Measurements from ENCODE around the gene ZNF385B. TPM values are rescaled to one million over a fixed set of nuclear protein-coding genes. Genes with fewer than 3 reads are reported as not detected.

Gene ZNF385B
- total and polyA plus RNA-seq, 7 donors = 0.35 to 5.6 (median 3.0) TPM; not detected in 1

DNA sequence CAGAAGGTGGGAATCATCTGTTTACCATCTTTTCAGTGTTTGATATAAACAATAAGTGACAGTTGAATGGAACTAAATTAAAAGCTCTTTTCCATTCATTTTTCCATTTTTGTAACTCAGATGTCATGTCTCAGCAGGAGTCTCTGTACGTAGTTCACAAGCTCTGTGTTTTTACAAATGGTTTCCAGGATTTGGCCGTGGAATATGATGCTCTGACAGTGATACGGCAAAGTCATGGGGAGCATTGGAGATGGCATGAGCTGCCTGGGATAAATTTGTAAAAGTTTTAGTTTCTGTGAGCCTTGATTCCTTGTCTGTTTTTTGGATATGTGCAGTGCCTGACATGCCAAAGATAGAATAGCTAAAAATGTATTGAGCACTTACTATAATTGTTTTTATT is 428.7 kb downstream of the ZNF385B start:
- H3K4me1 ChIP-seq = no peaks in the 10 kb centered on the region
- no peaks in the 10 kb centered on the region for H3K9me3 ChIP-seq
- 90 to 92% methylated on average over 3 of the region's 3 CpGs for WGBS, 2 donors
- H3K4me3 ChIP-seq = no peak overlapping the region
- no peaks in the 10 kb centered on the region for H3K27me3 ChIP-seq
- H3K27ac ChIP-seq = no peak overlapping the region
- no peak for DNase-seq
- H3K36me3 ChIP-seq = no peaks in the 10 kb centered on the region
- no peak for TF ChIP-seq POLR2AphosphoS5 (IDR thresholded peaks at IDR 0.05)
- TF ChIP-seq, protein P1, sequence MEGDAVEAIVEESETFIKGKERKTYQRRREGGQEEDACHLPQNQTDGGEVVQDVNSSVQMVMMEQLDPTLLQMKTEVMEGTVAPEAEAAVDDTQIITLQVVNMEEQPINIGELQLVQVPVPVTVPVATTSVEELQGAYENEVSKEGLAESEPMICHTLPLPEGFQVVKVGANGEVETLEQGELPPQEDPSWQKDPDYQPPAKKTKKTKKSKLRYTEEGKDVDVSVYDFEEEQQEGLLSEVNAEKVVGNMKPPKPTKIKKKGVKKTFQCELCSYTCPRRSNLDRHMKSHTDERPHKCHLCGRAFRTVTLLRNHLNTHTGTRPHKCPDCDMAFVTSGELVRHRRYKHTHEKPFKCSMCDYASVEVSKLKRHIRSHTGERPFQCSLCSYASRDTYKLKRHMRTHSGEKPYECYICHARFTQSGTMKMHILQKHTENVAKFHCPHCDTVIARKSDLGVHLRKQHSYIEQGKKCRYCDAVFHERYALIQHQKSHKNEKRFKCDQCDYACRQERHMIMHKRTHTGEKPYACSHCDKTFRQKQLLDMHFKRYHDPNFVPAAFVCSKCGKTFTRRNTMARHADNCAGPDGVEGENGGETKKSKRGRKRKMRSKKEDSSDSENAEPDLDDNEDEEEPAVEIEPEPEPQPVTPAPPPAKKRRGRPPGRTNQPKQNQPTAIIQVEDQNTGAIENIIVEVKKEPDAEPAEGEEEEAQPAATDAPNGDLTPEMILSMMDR (IDR thresholded peaks at IDR 0.05) = no peak
- TF ChIP-seq POLR2A (IDR thresholded peaks at IDR 0.05) = no peak
- TF ChIP-seq EP300 (IDR thresholded peaks at IDR 0.05) = no peak
- intact Hi-C loops (cut with DNase I) = no loop called here

DNA sequence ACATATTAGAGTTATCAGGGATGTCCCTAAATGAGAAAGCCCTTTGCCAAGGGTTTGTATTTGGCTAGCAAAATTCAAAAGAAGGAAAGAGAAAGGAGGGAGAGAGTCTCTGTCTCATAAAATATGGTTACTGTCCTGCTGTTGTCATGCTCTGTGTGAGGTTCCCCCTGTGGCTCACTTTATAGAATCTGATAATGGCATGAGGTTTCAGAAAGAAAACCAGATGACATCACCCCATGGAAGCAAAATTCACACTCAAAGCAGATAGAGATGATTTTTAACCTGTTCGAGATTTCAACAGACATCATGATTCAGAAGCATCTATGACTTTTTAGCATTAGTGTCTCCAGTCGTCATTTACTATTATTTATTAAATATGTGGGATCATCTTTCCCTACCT is 431.8 kb downstream of the ZNF385B start:
- H3K9me3 ChIP-seq = no peaks in the 10 kb centered on the region
- 88 to 92% methylated on average over 2 of the region's 2 CpGs for WGBS, 2 donors
- H3K4me1 ChIP-seq = no peaks in the 10 kb centered on the region
- no peak for DNase-seq
- no peak overlapping the region for H3K27ac ChIP-seq
- H3K36me3 ChIP-seq = no peaks in the 10 kb centered on the region
- no peaks in the 10 kb centered on the region for H3K27me3 ChIP-seq
- intact Hi-C loops (cut with DNase I) = loop anchor here (10.0 kb wide), 1 partner anchor 505 kb away; no protein-coding TSS in a partner anchor
- no peak overlapping the region for H3K4me3 ChIP-seq
- no peak for TF ChIP-seq POLR2A (IDR thresholded peaks at IDR 0.05)
- TF ChIP-seq EP300 (IDR thresholded peaks at IDR 0.05) = no peak

DNA sequence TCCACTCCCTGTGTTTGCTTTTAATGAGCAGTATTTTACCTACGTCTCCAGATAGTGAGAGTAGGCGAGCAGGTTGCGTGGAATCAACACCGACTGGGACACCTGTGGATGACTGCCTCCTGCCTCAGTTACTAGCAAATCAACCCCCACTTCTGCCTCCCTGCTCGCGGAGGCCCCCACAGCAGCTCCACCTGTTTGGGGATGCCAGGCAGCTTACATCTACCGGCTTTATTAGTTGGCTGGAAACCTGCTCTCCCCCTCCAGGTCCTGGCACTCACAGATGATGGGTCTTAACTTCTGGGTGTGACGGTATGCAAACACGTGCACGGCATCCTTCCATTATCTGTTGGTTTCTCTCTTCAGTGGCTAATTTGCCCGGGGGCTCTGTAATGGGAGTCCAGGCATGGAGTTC is 432.3 kb downstream of the ZNF385B start:
- intact Hi-C loops (cut with DNase I) = loop anchor here (10.0 kb wide), 1 partner anchor 506 kb away; no protein-coding TSS in a partner anchor
- Histone ChIP-seq H3K27me3 (no peaks in the 10 kb centered on the region), H3K4me1 (no peaks in the 10 kb centered on the region), H3K27ac (no peak overlapping the region), H3K36me3 (no peaks in the 10 kb centered on the region), H3K4me3 (no peak overlapping the region), H3K9me3 (no peaks in the 10 kb centered on the region)
- no peak for TF ChIP-seq EP300 (IDR thresholded peaks at IDR 0.05)
- no peak for TF ChIP-seq POLR2AphosphoS5 (IDR thresholded peaks at IDR 0.05)
- WGBS, 2 donors = 58 to 64% methylated on average over 11 of the region's 11 CpGs
- no peak for DNase-seq

DNA sequence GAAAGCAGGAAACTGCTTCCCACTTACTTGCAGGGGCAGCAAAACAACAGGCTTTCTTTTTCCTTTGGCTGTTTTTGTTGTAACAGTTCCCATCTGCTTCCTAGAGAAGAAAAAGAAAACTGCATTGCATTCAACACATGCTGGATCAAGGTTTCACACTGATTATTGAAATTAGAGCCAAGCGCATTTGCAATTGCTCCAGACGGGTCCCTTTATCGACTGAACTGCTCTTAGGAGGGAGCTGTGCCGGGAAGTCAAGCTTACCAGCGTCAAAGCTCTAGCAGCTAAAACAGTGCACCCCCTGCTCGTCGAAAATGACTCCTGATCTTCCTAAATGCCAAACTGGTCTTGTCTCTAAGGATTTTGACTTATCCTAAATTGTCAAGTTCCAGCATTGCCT is 432.8 kb downstream of the ZNF385B start:
- Histone ChIP-seq H3K4me3 (no peak overlapping the region), H3K27ac (no peak overlapping the region), H3K4me1 (no peaks in the 10 kb centered on the region), H3K36me3 (no peaks in the 10 kb centered on the region), H3K27me3 (no peaks in the 10 kb centered on the region), H3K9me3 (no peaks in the 10 kb centered on the region)
- DNase-seq = no peak
- 29 to 54% methylated on average over 7 of the region's 7 CpGs for WGBS, 2 donors
- intact Hi-C loops (cut with DNase I) = loop anchor here (10.0 kb wide), 1 partner anchor 506 kb away; no protein-coding TSS in a partner anchor
- TF ChIP-seq, protein P1 (IDR thresholded peaks at IDR 0.05) = no peak
- TF ChIP-seq EP300 (IDR thresholded peaks at IDR 0.05) (no peak), POLR2AphosphoS5 (IDR thresholded peaks at IDR 0.05) (no peak), POLR2A (IDR thresholded peaks at IDR 0.05) (no peak)

DNA sequence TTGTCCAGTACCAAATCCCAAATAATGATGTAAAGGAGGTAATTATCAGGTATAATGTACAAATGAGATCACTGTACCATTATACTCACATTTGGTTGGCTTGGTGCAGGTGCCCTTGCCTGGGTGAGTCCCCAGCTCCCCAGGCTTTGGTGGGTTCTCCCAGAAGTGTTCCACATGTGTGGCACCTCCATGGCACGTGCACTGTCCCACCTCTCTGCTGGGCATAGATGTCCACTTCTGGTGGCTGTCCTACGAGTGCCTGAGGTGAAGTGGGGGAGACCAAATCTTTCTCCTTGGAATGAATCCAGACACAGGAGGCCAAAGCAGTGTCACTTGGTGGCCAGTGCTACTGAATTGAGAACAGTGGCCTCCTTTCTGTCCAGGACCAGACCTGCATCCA is 434.3 kb downstream of the ZNF385B start:
- intact Hi-C loops (cut with DNase I) = loop anchor here (10.0 kb wide), 1 partner anchor 508 kb away; no protein-coding TSS in a partner anchor
- Histone ChIP-seq H3K4me1 (no peaks in the 10 kb centered on the region), H3K27ac (no peak overlapping the region), H3K4me3 (no peak overlapping the region), H3K9me3 (no peaks in the 10 kb centered on the region), H3K36me3 (no peaks in the 10 kb centered on the region), H3K27me3 (no peaks in the 10 kb centered on the region)
- no peak for DNase-seq
- WGBS, 2 donors = 92 to 93% methylated on average over 2 of the region's 2 CpGs
- no peak for TF ChIP-seq POLR2AphosphoS5 (IDR thresholded peaks at IDR 0.05)
- TF ChIP-seq POLR2A (IDR thresholded peaks at IDR 0.05) = no peak
- TF ChIP-seq EP300 (IDR thresholded peaks at IDR 0.05) = no peak
- TF ChIP-seq, protein P1 (IDR thresholded peaks at IDR 0.05) = no peak

DNA sequence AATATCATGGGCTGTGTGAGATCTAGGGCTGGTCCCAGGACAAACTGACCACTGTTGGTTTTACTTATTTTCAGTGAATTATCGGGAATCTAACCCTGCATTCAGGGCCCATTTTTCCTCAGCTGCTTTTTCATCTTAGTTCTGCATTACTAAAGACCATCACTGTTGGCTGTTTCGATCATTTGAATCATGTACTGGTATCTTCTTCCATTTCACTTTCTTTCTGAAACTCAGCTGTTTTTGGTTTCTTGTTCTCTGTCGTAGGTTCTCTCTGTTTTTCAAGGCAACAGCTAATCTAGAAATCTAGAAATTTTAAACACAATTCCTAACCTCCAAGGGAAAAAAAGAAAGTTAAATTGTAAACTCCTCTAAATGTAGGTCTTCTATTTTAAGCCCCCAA is 436.8 kb downstream of the ZNF385B start:
- Histone ChIP-seq H3K36me3 (no peaks in the 10 kb centered on the region), H3K27ac (no peak overlapping the region), H3K4me1 (no peaks in the 10 kb centered on the region), H3K4me3 (no peak overlapping the region), H3K9me3 (no peaks in the 10 kb centered on the region), H3K27me3 (no peaks in the 10 kb centered on the region)
- intact Hi-C loops (cut with DNase I) = loop anchor here (10.0 kb wide), 1 partner anchor 510 kb away; no protein-coding TSS in a partner anchor
- no peak for DNase-seq
- TF ChIP-seq, protein P1 (IDR thresholded peaks at IDR 0.05) = no peak
- 88 to 89% methylated on average over 3 of the region's 3 CpGs for WGBS, 2 donors
